ENCODE measurements around the gene C17orf67. TPM values are rescaled to one million over a fixed set of nuclear protein-coding genes. Genes with fewer than 3 reads are reported as not detected.

The C17orf67 gene
- polyA plus RNA-seq, 1 donor from 2014 or later, result 0.15 TPM

DNA sequence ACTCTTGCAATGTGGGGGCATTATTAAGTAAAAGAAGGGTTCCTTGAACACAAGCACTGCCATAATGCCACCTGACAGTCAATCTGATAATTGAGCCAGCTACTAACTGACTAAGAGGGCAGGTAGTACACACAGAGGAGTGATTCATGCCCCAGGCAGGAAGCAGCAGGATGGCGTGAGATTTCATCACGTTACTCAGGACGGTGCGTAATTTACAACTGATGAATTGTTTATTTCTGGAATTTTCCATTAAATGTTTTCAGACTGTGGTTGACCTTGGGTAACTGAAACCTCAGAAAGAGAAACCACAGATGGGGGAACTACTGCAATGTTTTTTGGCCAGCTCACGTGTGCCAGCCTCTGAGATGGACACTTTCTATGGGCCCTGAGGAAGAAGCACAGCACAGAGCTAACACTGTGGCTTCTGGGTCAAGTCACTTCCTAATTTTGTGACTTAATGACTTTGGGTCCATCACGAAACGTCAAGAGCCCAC lies 46.7 kb downstream of the C17orf67 start:
- Histone ChIP-seq H3F3A (ENCODE audit: insufficient read depth, low read length, poor library complexity, severe bottlenecking) (no peaks in the 10 kb centered on the region), H3K9ac (ENCODE audit: low read length) (no peak overlapping the region), H3K9me2 (ENCODE audit: insufficient read depth, low read length) (no peaks in the 10 kb centered on the region), H2AFZ (ENCODE audit: low read depth, low read length) (no peak overlapping the region), H3K36me3 (ENCODE audit: insufficient read depth, low read length) (no peaks in the 10 kb centered on the region), H3K27me3 (ENCODE audit: insufficient read depth, low read depth, low read length) (no peaks in the 10 kb centered on the region), H3K4me3 (ENCODE audit: low read length) (no peak overlapping the region), H3K4me2 (ENCODE audit: low read length) (no peak overlapping the region), H3K27ac (ENCODE audit: low read length) (no peak overlapping the region), H3K79me2 (replicated peaks; ENCODE audit: insufficient read depth, low read length) (no peaks in the 10 kb centered on the region), H3K9me3 (ENCODE audit: low read length) (no peaks in the 10 kb centered on the region), H4K20me1 (ENCODE audit: insufficient read depth) (no peaks in the 10 kb centered on the region)
- TF ChIP-seq, protein P1, sequence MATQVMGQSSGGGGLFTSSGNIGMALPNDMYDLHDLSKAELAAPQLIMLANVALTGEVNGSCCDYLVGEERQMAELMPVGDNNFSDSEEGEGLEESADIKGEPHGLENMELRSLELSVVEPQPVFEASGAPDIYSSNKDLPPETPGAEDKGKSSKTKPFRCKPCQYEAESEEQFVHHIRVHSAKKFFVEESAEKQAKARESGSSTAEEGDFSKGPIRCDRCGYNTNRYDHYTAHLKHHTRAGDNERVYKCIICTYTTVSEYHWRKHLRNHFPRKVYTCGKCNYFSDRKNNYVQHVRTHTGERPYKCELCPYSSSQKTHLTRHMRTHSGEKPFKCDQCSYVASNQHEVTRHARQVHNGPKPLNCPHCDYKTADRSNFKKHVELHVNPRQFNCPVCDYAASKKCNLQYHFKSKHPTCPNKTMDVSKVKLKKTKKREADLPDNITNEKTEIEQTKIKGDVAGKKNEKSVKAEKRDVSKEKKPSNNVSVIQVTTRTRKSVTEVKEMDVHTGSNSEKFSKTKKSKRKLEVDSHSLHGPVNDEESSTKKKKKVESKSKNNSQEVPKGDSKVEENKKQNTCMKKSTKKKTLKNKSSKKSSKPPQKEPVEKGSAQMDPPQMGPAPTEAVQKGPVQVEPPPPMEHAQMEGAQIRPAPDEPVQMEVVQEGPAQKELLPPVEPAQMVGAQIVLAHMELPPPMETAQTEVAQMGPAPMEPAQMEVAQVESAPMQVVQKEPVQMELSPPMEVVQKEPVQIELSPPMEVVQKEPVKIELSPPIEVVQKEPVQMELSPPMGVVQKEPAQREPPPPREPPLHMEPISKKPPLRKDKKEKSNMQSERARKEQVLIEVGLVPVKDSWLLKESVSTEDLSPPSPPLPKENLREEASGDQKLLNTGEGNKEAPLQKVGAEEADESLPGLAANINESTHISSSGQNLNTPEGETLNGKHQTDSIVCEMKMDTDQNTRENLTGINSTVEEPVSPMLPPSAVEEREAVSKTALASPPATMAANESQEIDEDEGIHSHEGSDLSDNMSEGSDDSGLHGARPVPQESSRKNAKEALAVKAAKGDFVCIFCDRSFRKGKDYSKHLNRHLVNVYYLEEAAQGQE (IDR thresholded peaks at IDR 0.05; ENCODE audit: borderline replicate concordance), result no peak

DNA sequence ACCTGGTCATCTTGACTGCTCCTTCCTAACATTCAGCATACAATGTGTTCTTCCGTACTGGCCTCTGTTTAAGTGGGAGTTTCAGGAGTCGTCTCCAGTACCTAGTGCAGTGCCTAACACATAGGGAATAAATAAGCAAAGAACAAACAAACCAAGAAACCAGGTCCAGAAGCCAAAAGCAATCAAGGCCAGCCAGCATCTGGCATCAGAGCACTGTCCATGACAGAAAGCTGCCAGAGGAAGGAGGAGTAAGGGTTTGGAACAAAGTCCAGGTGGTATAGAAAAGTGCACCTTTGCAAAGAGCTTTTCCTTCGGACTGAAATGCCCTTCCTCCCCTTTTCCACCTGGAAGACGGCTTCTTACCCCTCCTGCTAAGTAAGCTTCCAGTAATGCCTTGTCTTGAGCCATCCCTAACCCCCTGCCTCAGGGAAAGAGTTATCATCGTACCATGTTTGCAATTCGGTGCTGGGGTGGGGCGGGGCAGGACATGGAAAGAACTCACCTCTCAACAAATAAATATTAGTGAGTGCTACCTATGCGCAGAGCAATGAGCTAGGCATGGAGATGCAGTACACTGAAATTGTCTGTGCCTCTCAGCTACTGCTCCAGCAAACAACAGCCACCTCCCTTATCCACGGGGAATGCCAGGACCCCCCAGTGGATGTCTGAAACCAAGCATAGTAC lies 47.6 kb downstream of the C17orf67 start:
- no peaks in the 10 kb centered on the region for H3F3A ChIP-seq (ENCODE audit: insufficient read depth, low read length, poor library complexity, severe bottlenecking)
- no peaks in the 10 kb centered on the region for H3K27me3 ChIP-seq (ENCODE audit: insufficient read depth, low read depth, low read length)
- TF ChIP-seq, protein P1 (IDR thresholded peaks at IDR 0.05; ENCODE audit: borderline replicate concordance), result no peak
- TF ChIP-seq EP300 (conservative IDR thresholded peaks at IDR 0.05; ENCODE audit: poor library complexity, severe bottlenecking) (no peak), EZH2 (IDR thresholded peaks at IDR 0.05; ENCODE audit: borderline replicate concordance, insufficient read depth, low read length, poor library complexity, severe bottlenecking) (no peak), MXI1 (conservative IDR thresholded peaks at IDR 0.05; ENCODE audit: poor library complexity, severe bottlenecking) (no peak)
- TF ChIP-seq, protein P2, sequence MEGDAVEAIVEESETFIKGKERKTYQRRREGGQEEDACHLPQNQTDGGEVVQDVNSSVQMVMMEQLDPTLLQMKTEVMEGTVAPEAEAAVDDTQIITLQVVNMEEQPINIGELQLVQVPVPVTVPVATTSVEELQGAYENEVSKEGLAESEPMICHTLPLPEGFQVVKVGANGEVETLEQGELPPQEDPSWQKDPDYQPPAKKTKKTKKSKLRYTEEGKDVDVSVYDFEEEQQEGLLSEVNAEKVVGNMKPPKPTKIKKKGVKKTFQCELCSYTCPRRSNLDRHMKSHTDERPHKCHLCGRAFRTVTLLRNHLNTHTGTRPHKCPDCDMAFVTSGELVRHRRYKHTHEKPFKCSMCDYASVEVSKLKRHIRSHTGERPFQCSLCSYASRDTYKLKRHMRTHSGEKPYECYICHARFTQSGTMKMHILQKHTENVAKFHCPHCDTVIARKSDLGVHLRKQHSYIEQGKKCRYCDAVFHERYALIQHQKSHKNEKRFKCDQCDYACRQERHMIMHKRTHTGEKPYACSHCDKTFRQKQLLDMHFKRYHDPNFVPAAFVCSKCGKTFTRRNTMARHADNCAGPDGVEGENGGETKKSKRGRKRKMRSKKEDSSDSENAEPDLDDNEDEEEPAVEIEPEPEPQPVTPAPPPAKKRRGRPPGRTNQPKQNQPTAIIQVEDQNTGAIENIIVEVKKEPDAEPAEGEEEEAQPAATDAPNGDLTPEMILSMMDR (IDR thresholded peaks at IDR 0.05; ENCODE audit: poor library complexity, severe bottlenecking), result no peak
- H3K79me2 ChIP-seq (replicated peaks; ENCODE audit: insufficient read depth, low read length), result no peaks in the 10 kb centered on the region
- no peaks in the 10 kb centered on the region for H3K36me3 ChIP-seq (ENCODE audit: insufficient read depth, low read length)
- H3K27ac ChIP-seq (ENCODE audit: low read length), result no peak overlapping the region
- no peak overlapping the region for H2AFZ ChIP-seq (ENCODE audit: low read depth, low read length)
- no peaks in the 10 kb centered on the region for H3K9me3 ChIP-seq (ENCODE audit: low read length)
- no peak overlapping the region for H3K4me2 ChIP-seq (ENCODE audit: low read length)
- H3K9ac ChIP-seq (ENCODE audit: low read length), result no peak overlapping the region
- no peak overlapping the region for H3K4me3 ChIP-seq (ENCODE audit: low read length)
- no peaks in the 10 kb centered on the region for H4K20me1 ChIP-seq (ENCODE audit: insufficient read depth)
- no peaks in the 10 kb centered on the region for H3K9me2 ChIP-seq (ENCODE audit: insufficient read depth, low read length)

Data from neural cell (in vitro differentiated cells).